ENCODE results near the gene TRAF5. TPM values are rescaled to one million over a fixed set of nuclear protein-coding genes. Genes with fewer than 3 reads are reported as not detected.
"Not testable (repeated sequence)": the region's sequence is repeated elsewhere in the genome, so short reads cannot be mapped to it uniquely, and the experiment has no call there.

The TRAF5 gene
- total and polyA plus RNA-seq, 2 donors, result 20.0 to 63.8 TPM

GRCh38 chr1:211345719-211346118, 19.1 kb downstream of the TRAF5 start:
- 86% methylated on average over 2 of the region's 2 CpGs for WGBS
- DNase-seq (ENCODE audit: extremely low spot score), result no peak
- H3K27ac ChIP-seq (ENCODE audit: low read depth), result no peak overlapping the region
- H3K36me3 ChIP-seq (ENCODE audit: insufficient read depth), result no peaks in the 10 kb centered on the region
- H3K4me3 ChIP-seq (ENCODE audit: low read depth, low read length), result no peak overlapping the region
- H3K4me1 ChIP-seq (ENCODE audit: insufficient read depth), result no peaks in the 10 kb centered on the region

GRCh38 chr1:211347077-211347844, 20.6 kb downstream of the TRAF5 start:
- H3K4me3 ChIP-seq (ENCODE audit: low read depth, low read length), result no peak overlapping the region
- 78% methylated on average over 4 of the region's 4 CpGs for WGBS
- no peak overlapping the region for H3K27ac ChIP-seq (ENCODE audit: low read depth)
- H3K4me1 ChIP-seq (ENCODE audit: insufficient read depth), result no peaks in the 10 kb centered on the region
- DNase-seq (ENCODE audit: extremely low spot score), result no peak
- H3K36me3 ChIP-seq (ENCODE audit: insufficient read depth), result no peaks in the 10 kb centered on the region

GRCh38 chr1:211348547-211348946, 21.9 kb downstream of the TRAF5 start:
- H3K4me1 ChIP-seq (ENCODE audit: insufficient read depth), result no peaks in the 10 kb centered on the region
- no peak for DNase-seq (ENCODE audit: extremely low spot score)
- H3K36me3 ChIP-seq (ENCODE audit: insufficient read depth), result no peaks in the 10 kb centered on the region
- no peak overlapping the region for H3K27ac ChIP-seq (ENCODE audit: low read depth)
- no peak overlapping the region for H3K4me3 ChIP-seq (ENCODE audit: low read depth, low read length)

DNA sequence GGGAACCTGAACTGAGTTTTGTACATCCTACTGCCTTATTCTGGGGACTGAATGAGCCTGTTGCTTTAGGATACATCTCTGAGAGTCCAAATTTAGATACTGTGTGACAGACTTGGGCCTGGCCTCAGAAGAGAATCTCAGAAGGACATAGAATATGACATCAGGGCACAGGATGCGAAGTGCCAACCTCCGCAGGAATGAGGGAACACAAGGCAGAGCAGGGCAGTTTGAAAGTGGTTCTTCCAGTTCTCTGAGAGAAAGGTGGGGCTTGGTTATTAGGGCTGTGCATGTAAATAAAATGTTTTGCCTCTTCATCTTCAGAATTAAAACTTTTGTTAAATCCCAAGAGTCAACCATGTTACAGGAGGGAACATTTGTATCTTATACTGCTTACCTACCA, 23.1 kb downstream of the TRAF5 start:
- WGBS, result 84% methylated on average over 2 of the region's 2 CpGs
- no peak for DNase-seq (ENCODE audit: extremely low spot score)
- Histone ChIP-seq H3K27ac (ENCODE audit: low read depth) (no peak overlapping the region), H3K36me3 (ENCODE audit: insufficient read depth) (no peaks in the 10 kb centered on the region), H3K4me1 (ENCODE audit: insufficient read depth) (no peaks in the 10 kb centered on the region), H3K4me3 (ENCODE audit: low read depth, low read length) (no peak overlapping the region)

DNA sequence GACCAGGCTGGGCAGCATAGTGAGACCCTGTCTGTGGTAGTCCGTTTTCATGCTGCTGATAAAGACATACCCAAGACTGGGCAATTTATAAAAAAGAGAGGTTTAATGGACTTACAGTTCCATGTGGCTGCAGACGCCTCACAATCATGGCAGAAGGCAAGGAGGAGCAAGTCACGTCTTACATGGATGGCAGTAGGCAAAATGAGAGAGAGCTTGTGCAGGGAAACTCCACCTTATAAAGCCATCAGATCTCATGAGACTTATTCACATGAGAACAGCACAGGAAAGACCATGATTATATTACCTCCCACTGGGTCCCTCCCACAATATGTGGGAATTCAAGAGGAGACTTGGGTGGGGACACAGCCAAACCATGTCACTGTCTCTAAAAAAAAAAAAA, 25.4 kb downstream of the TRAF5 start:
- H3K27ac ChIP-seq (ENCODE audit: low read depth); DNase-seq (ENCODE audit: extremely low spot score); H3K4me1 ChIP-seq (ENCODE audit: insufficient read depth); H3K4me3 ChIP-seq (ENCODE audit: low read depth, low read length); H3K36me3 ChIP-seq (ENCODE audit: insufficient read depth): not testable (repeated sequence)
- WGBS, result 99% methylated on average over 3 of the region's 3 CpGs

- WGBS, result 98% methylated on average over 2 of the region's 2 CpGs
- Histone ChIP-seq H3K36me3 (ENCODE audit: insufficient read depth) (no peaks in the 10 kb centered on the region), H3K4me1 (ENCODE audit: insufficient read depth) (no peaks in the 10 kb centered on the region)
Observed at GRCh38 chr1:211352465-211352864, 25.8 kb downstream of the TRAF5 start.

DNA sequence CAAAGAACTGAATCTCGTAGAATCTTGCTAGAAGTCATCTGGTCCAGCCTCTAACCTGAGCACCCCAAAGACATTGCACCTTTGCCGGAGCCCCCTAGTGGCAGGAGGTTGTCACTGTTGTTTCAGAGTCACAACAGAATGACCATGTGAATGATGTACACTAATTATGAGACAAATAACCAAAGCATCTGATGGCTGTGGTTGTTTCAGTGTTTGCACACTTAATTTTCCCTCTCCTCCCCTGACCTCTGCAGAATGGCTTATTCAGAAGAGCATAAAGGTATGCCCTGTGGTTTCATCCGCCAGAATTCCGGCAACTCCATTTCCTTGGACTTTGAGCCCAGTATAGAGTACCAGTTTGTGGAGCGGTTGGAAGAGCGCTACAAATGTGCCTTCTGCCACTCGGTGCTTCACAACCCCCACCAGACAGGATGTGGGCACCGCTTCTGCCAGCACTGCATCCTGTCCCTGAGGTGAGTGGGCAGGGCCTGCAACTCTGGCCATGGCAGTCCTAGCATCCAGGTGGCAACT, 26.4 kb downstream of the TRAF5 start:
- no peak overlapping the region for H3K27ac ChIP-seq (ENCODE audit: low read depth)
- no peak overlapping the region for H3K4me3 ChIP-seq (ENCODE audit: low read depth, low read length)
- no peak for DNase-seq (ENCODE audit: extremely low spot score)
- H3K36me3 ChIP-seq (ENCODE audit: insufficient read depth), result no peaks in the 10 kb centered on the region
- 86% methylated on average over 8 of the region's 8 CpGs for WGBS
- no peaks in the 10 kb centered on the region for H3K4me1 ChIP-seq (ENCODE audit: insufficient read depth)

More at GRCh38 chr1:211352465-211352864, 25.8 kb downstream of the TRAF5 start:
- DNase-seq (ENCODE audit: extremely low spot score), result no peak
- Histone ChIP-seq H3K4me3 (ENCODE audit: low read depth, low read length) (no peak overlapping the region), H3K27ac (ENCODE audit: low read depth) (no peak overlapping the region)

GRCh38 chr1:211353562-211354212, 27.1 kb downstream of the TRAF5 start:
- Histone ChIP-seq H3K27ac (ENCODE audit: low read depth) (no peak overlapping the region), H3K4me1 (ENCODE audit: insufficient read depth) (no peaks in the 10 kb centered on the region), H3K36me3 (ENCODE audit: insufficient read depth) (no peaks in the 10 kb centered on the region), H3K4me3 (ENCODE audit: low read depth, low read length) (no peak overlapping the region)
- WGBS, result 43% methylated on average over 1 of the region's 1 CpG
- DNase-seq (ENCODE audit: extremely low spot score), result no peak

DNA sequence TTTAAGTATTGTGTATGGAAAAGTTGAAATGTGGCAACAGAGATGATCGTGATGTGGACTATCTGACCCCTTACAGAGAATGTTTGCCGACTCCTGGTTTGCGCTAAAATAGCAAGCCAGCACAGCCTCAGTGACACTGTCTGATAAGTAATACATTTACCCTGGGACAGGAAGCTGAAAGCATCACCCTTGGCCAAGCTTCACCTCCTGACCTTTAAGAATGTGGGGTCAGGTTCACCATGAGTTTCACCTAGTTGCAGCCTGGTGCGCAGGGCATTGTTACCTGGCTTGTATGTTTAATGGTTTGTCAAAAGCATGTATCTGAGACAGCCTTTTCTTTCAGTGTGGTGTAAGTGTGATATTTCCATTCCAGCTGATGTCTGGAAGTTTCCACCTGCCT, 29.2 kb downstream of the TRAF5 start:
- no peak overlapping the region for H3K4me3 ChIP-seq (ENCODE audit: low read depth, low read length)
- no peak for DNase-seq (ENCODE audit: extremely low spot score)
- WGBS, result 94% methylated on average over 4 of the region's 4 CpGs
- H3K27ac ChIP-seq (ENCODE audit: low read depth), result no peak overlapping the region
- H3K36me3 ChIP-seq (ENCODE audit: insufficient read depth), result peaks cover 3% of the 10 kb centered on the region
- H3K4me1 ChIP-seq (ENCODE audit: insufficient read depth), result no peaks in the 10 kb centered on the region

DNA sequence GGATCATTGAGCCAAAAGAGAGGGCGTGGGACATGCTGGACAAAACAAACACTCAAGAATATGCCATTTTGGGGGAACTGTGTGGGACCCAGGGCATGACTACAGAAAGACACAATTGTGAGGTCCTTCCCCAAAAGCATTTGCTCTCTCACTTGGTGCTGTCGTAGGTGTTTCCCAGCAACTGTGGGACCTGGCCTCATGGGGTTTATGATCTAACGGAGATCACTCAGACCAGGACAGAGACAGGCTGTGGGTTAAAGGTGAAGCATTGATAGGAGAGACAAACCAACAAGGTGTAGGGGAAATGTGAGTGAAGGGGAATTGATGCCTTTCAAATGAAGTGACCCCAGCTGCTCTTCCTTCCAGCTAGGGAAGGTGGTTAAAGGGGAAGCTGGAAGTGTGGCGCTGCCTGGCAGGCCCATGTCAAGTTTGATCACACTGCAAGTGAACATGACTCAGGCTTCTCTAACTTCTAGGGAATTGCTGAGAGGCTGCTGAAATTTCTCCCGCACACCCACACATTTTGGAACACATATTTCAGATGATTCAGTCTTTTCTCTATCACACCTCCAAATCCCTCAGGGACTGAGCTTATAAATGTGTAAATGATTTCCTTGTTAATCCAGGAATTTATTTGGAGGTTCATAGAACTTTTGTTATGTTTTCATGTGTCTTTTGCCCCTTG, 30.2 kb downstream of the TRAF5 start:
- peaks cover 3% of the 10 kb centered on the region for H3K36me3 ChIP-seq (ENCODE audit: insufficient read depth)
- no peak overlapping the region for H3K27ac ChIP-seq (ENCODE audit: low read depth)
- 83% methylated on average over 5 of the region's 5 CpGs for WGBS
- no peaks in the 10 kb centered on the region for H3K4me1 ChIP-seq (ENCODE audit: insufficient read depth)
- no peak for DNase-seq (ENCODE audit: extremely low spot score)
- H3K4me3 ChIP-seq (ENCODE audit: low read depth, low read length), result no peak overlapping the region

- DNase-seq (ENCODE audit: extremely low spot score), result no peak
- Histone ChIP-seq H3K36me3 (ENCODE audit: insufficient read depth) (peaks cover 3% of the 10 kb centered on the region), H3K4me1 (ENCODE audit: insufficient read depth) (no peaks in the 10 kb centered on the region), H3K27ac (ENCODE audit: low read depth) (no peak overlapping the region), H3K4me3 (ENCODE audit: low read depth, low read length) (no peak overlapping the region)
- WGBS, result 100% methylated on average over 1 of the region's 1 CpG
Observed at GRCh38 chr1:211358685-211359084, 32.1 kb downstream of the TRAF5 start.

DNA sequence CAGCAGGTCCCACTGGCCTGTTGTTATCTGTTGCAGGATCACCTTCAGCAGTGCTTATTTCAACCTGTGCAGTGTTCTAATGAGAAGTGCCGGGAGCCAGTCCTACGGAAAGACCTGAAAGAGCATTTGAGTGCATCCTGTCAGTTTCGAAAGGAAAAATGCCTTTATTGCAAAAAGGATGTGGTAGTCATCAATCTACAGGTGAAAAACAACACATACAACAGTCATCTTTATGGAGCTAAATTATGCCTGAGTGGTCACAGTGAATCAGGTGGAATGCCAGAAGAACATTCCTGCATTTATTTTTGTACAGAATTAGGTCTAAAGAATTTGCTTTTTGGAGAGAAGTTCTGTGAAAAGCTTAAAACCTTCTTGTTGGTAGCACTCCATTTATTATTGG, 33.2 kb downstream of the TRAF5 start:
- peaks cover 3% of the 10 kb centered on the region for H3K36me3 ChIP-seq (ENCODE audit: insufficient read depth)
- H3K4me1 ChIP-seq (ENCODE audit: insufficient read depth), result no peaks in the 10 kb centered on the region
- 88% methylated on average over 3 of the region's 3 CpGs for WGBS
- H3K4me3 ChIP-seq (ENCODE audit: low read depth, low read length), result no peak overlapping the region
- no peak for DNase-seq (ENCODE audit: extremely low spot score)
- no peak overlapping the region for H3K27ac ChIP-seq (ENCODE audit: low read depth)

DNA sequence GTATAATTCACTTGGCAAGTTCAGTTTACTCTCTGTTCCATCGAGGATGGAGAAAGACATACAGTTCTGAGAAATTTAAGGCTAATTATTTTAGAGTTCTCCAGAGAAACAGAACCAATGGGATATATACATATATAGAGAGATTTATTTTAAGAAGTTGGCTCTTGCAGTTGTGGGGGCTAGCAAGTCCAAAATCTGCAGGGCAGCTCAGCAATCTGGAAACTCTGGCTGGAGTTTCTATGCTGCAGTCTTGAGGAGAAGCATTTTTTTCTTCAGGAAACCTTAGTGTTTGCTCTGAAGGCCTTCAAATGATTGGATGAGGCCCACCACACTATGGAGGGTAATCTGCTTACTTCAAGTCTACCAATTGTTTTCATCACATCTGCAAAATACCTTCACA, 34.6 kb downstream of the TRAF5 start:
- 86% methylated on average over 1 of the region's 1 CpG for WGBS
- Histone ChIP-seq H3K27ac (ENCODE audit: low read depth) (no peak overlapping the region), H3K4me1 (ENCODE audit: insufficient read depth) (no peaks in the 10 kb centered on the region), H3K4me3 (ENCODE audit: low read depth, low read length) (no peak overlapping the region), H3K36me3 (ENCODE audit: insufficient read depth) (peaks cover 5% of the 10 kb centered on the region)
- DNase-seq (ENCODE audit: extremely low spot score), result no peak

DNA sequence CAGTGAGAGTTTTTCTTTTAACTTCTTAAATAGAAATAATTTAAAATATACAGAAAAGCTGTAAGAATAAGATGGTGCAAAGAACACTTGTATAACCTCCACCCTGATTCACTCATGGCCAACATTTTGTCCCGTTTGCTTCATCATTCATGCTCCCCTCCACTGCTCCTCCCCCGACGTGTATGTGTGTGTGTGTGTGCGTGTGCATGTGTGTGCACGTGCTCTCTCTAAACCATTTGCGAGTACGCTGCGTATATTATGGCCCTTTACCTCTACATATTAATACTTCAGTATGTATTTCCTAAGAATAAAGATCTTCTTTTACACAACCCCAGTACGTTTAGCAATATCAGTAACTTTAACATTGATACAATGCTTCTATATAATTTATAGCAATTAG, 43.0 kb downstream of the TRAF5 start:
- Histone ChIP-seq H3K36me3 (ENCODE audit: insufficient read depth) (peaks cover 2% of the 10 kb centered on the region), H3K4me3 (ENCODE audit: low read depth, low read length) (no peak overlapping the region), H3K27ac (ENCODE audit: low read depth) (no peak overlapping the region), H3K4me1 (ENCODE audit: insufficient read depth) (no peaks in the 10 kb centered on the region)
- DNase-seq (ENCODE audit: extremely low spot score), result no peak
- WGBS, result 90% methylated on average over 9 of the region's 9 CpGs
